ENCODE measurements around the gene C11orf58. TPM values are rescaled to one million over a fixed set of nuclear protein-coding genes. Genes with fewer than 3 reads are reported as not detected.

Gene C11orf58
- total and polyA plus RNA-seq, 2 experiments from 2014 or later: 164 to 280 TPM

- no peak overlapping the region for H3K4me3 Mint-ChIP-seq
- Histone ChIP-seq H3K4me2 (no peak overlapping the region), H3K4me1 (ENCODE audit: insufficient read depth) (peaks cover 4% of the 10 kb centered on the region; the same call in 1 of the 2 replicates), H3K79me2 (replicated peaks; ENCODE audit: insufficient read depth) (no peaks in the 10 kb centered on the region), H3K9me2 (ENCODE audit: insufficient read depth) (no peaks in the 10 kb centered on the region), H4K20me1 (replicated peaks; ENCODE audit: insufficient read depth) (no peaks in the 10 kb centered on the region), H3K27me3 (ENCODE audit: insufficient read depth) (no peaks in the 10 kb centered on the region), H3K36me3 (ENCODE audit: insufficient read depth) (no peaks in the 10 kb centered on the region), H3K27ac (ENCODE audit: low read depth) (no peak overlapping the region), H3F3A (replicated peaks; ENCODE audit: low read depth) (no peaks in the 10 kb centered on the region), H2AFZ (no peak overlapping the region), H3K4me3 (no peak overlapping the region)
- DNase-seq (ENCODE audit: low spot score) (no peak), ATAC-seq (no peak)
- H3K36me3 Mint-ChIP-seq (ENCODE audit: low read depth): peaks cover 3% of the 10 kb centered on the region; the same call in 2 of the 3 replicates
- no peak overlapping the region; the same call in 1 of the 2 replicates for H3K27ac Mint-ChIP-seq
- H3K27me3 Mint-ChIP-seq (ENCODE audit: insufficient read depth, low read depth, poor library complexity): peaks cover 11% of the 10 kb centered on the region
- TF ChIP-seq NANOG (IDR thresholded peaks at IDR 0.05; ENCODE audit: borderline replicate concordance) (no peak), ZNF114 (CRISPR knock-in tag; IDR thresholded peaks at IDR 0.05) (no peak), CREB1 (CRISPR knock-in tag; IDR thresholded peaks at IDR 0.05; ENCODE audit: low read depth) (no peak)
- no peaks in the 10 kb centered on the region for H3K9me3 Mint-ChIP-seq
- peaks cover 35% of the 10 kb centered on the region for H3K4me1 Mint-ChIP-seq
These were observed 38.5 kb downstream of the C11orf58 start for GRCh38 chr11:16776711-16777612.

- no peak overlapping the region for H3K4me3 ChIP-seq
- Mint-ChIP-seq H3K4me1 (peaks cover 35% of the 10 kb centered on the region), H3K4me3 (no peak overlapping the region), H3K36me3 (ENCODE audit: low read depth) (peaks cover 3% of the 10 kb centered on the region; the same call in 2 of the 3 replicates), H3K27ac (no peak overlapping the region), H3K9me3 (no peaks in the 10 kb centered on the region), H3K27me3 (ENCODE audit: insufficient read depth, low read depth, poor library complexity) (peaks cover 11% of the 10 kb centered on the region)
- H3K36me3 ChIP-seq (ENCODE audit: insufficient read depth): no peaks in the 10 kb centered on the region
- no peak for ATAC-seq
- no peaks in the 10 kb centered on the region for H3K27me3 ChIP-seq (ENCODE audit: insufficient read depth)
- no peak overlapping the region for H3K4me2 ChIP-seq
- H3K4me1 ChIP-seq (ENCODE audit: insufficient read depth): peaks cover 4% of the 10 kb centered on the region; the same call in 1 of the 2 replicates
- H3F3A ChIP-seq (replicated peaks; ENCODE audit: low read depth): no peaks in the 10 kb centered on the region
- no peak overlapping the region for H2AFZ ChIP-seq
- no peaks in the 10 kb centered on the region for H4K20me1 ChIP-seq (replicated peaks; ENCODE audit: insufficient read depth)
- no peak overlapping the region for H3K27ac ChIP-seq (ENCODE audit: low read depth)
- no peaks in the 10 kb centered on the region for H3K79me2 ChIP-seq (replicated peaks; ENCODE audit: insufficient read depth)
- no peaks in the 10 kb centered on the region for H3K9me2 ChIP-seq (ENCODE audit: insufficient read depth)
- no peak for DNase-seq (ENCODE audit: low spot score)
- TF ChIP-seq ZNF331 (CRISPR knock-in tag; IDR thresholded peaks at IDR 0.05; ENCODE audit: low read depth): no peak
- no peak for TF ChIP-seq CREB1 (CRISPR knock-in tag; IDR thresholded peaks at IDR 0.05; ENCODE audit: low read depth)
- TF ChIP-seq STAT1 (IDR thresholded peaks at IDR 0.05; ENCODE audit: unreplicated experiment): no peak
- TF ChIP-seq CTCF (conservative IDR thresholded peaks at IDR 0.05; ENCODE audit: low read depth in 2 of 2): no peak
- no peak for TF ChIP-seq EZH2 (IDR thresholded peaks at IDR 0.05; ENCODE audit: low read depth, unreplicated experiment)
- TF ChIP-seq JUNB (IDR thresholded peaks at IDR 0.05; ENCODE audit: unreplicated experiment): no peak
- TF ChIP-seq NANOG (IDR thresholded peaks at IDR 0.05; ENCODE audit: borderline replicate concordance): no peak
- TF ChIP-seq EZH2phosphoT487 (IDR thresholded peaks at IDR 0.05; ENCODE audit: unreplicated experiment): no peak
- TF ChIP-seq ETS1 (IDR thresholded peaks at IDR 0.05): no peak
- no peak for TF ChIP-seq REST (IDR thresholded peaks at IDR 0.05; ENCODE audit: unreplicated experiment)
- no peak for TF ChIP-seq POLR2AphosphoS5 (IDR thresholded peaks at IDR 0.05; ENCODE audit: low read depth)
These were observed 39.1 kb downstream of the C11orf58 start for GRCh38 chr11:16777613-16777975.

Data from GM23338 (cell line).